GM12874 (cell line): ENCODE results near the gene TMEM123.

Source experiments
- CTCF ChIP-seq: IDR thresholded peaks from 2 replicates; pipeline ENCODE4 v1.5.1; 2011; ENCODE audit warnings: low read depth, mild to moderate bottlenecking, control low read depth, low read length, moderate library complexity; ENCODE audit not compliant: insufficient read depth

TMEM123 gene

GRCh38 chr11:102406099-102406498 is 46.5 kb downstream of the TMEM123 start:
- no peak for TF ChIP-seq CTCF

GRCh38 chr11:102405501-102405900 is 47.1 kb downstream of the TMEM123 start:
- TF ChIP-seq CTCF, result no peak

- no peak for TF ChIP-seq CTCF
Observed at GRCh38 chr11:102402548-102402947, 50.0 kb downstream of the TMEM123 start.

GRCh38 chr11:102401905-102402304 is 50.7 kb downstream of the TMEM123 start:
- no peak for TF ChIP-seq CTCF

- TF ChIP-seq CTCF, result no peak
Observed at GRCh38 chr11:102400603-102401002, 52.0 kb downstream of the TMEM123 start.

GRCh38 chr11:102399189-102399588 is 53.4 kb downstream of the TMEM123 start:
- TF ChIP-seq CTCF, result no peak

GRCh38 chr11:102398297-102398696 is 54.3 kb downstream of the TMEM123 start:
- TF ChIP-seq CTCF, result no peak
